GM19468 (cell line): ENCODE measurements around the gene IL13RA1.
"Not testable (repeated sequence)": the region's sequence is repeated elsewhere in the genome, so short reads cannot be mapped to it uniquely, and the experiment has no call there.

Source experiments
- ATAC-seq: cut with Tn5 transposase; IDR thresholded peaks from one replicate; pipeline ENCODE4 v1.9.1; 2021; ENCODE audit warnings: mild to moderate bottlenecking, moderate library complexity, moderate number of reproducible peaks; ENCODE audit not compliant: unreplicated experiment; ENCODE audit errors: extremely low read depth

IL13RA1 gene

DNA sequence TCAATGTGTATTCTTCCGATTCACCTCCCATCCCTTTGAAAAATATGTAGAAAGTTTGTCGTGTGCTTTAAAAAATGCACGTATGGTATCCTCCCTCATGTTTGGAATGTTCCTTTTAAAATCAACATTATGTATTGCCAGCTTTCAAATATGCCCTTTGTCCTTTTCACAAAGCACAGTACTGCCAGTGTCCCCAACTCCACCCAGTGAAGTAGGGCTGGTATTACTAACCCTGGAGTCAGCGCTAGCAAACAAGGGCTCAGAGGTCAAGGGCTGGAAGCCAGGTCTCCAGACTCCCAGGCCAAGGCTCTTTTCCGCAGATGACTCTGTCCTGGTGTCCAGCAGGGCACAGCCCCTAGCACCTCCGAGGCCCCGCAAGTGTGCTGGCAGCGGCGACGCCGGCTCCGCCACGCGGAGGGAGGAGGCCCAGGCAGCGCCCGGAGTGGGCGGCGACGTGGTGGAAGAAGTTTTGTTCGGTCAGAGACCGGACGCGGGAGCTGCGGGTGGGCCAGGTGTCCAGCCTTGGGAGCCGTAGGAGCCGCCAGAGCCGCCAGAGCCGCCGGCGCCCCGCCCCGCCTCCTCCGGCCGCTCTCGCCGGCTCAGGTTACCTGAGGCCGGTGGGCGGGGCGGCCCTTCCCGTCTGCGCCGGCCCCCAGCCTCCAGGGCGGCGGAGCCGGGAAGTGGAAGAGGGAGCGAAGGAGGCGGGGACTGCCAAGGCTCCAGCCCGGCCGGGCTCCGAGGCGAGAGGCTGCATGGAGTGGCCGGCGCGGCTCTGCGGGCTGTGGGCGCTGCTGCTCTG is at the start of gene IL13RA1:
Gene IL13RA1 (plus strand): TSS at position 720 of the 799 bp plus-strand sequence. CDS start 33 bp downstream, at position 753.
- ATAC-seq: no peak

DNA sequence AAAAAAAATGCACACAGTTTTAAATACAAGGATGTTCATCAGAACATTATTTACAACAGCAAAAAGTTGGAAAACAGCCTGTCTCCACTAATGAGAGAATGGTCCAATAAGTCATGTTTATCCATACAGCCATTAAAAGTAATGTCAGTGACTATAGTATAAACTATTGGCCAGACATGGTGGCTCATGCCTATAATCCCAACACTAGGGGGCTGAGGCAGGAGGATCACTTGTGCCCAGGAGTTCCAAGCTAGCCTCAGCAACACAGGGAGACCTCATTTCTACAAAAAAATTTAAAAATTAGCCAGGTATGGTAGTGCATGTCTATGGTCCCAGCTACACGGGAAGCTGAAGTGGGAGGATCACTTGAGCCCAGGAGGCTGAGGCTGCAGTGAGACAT is 48.1 kb upstream of the IL13RA1 start:
- no peak for ATAC-seq

DNA sequence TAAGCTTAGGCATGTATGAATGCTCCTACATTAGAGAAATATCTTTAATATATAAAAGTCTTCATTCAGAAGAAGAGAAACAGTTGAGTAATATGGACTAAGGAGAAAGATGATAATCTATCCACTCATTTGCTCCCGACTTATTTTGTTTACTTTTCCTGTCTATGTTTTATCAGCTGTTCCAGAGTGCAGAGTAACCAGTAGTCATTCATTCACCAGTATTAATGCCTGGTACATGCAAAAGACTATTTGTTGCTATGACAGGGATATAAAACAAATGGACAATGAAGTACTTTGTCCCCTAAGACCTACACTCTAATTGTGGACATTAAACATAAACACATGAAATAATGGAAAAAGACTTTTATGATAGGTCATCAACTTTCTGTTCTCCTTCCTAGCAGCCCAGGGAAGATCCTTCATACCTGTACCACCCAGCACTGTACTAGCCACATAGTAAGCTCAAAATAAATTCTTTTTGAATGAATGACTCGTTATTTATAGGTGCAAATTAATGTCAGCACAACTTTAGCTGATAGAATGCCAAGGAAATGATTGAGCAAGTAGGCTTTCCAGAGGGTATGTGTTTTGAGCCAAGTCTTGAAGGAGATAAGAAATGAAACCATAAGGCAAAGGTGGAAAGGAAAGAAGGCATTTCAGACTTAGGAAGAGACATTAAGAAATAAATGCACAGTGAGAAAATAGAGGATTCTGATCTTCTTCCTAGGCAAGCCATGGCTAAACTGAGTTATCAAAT is 45.0 kb upstream of the IL13RA1 start:
- no peak for ATAC-seq

DNA sequence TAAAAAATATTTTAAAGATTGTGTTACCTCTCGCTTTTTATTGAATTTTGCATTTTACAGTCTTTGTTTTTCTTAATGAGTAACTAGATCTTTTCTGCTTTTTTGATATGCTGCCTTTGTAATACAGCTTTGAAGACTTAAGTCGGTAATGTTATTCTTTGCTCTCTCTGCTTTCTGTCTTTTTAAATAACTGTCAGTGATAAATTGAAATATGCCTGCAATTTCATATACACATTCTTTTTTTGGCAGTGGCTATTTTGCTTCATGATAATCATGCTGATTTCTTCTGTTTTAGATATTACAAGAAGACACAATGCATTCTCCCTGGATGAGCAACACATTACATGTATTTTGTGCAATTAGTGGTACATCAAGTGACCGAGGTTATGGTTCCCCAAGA is 42.0 kb upstream of the IL13RA1 start:
- ATAC-seq: no peak

DNA sequence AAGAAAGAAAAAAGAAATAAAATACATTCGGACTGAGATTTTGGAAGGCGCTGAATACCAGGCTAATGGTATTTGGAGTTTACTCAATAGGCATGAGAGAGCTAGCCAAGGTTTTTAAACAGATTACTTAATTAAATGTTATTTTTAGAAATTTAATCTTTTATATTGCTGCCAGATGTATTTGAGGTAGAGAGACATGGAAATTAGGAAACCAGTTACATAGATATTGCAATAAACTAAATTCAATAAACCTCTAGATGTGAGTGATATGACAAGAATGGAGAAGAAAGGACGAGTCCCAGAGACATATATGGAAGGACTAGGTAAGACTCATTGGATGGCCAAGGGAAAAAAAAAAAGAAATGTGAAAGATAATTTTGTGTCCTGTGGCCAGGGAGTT is 38.5 kb upstream of the IL13RA1 start:
- ATAC-seq: no peak

DNA sequence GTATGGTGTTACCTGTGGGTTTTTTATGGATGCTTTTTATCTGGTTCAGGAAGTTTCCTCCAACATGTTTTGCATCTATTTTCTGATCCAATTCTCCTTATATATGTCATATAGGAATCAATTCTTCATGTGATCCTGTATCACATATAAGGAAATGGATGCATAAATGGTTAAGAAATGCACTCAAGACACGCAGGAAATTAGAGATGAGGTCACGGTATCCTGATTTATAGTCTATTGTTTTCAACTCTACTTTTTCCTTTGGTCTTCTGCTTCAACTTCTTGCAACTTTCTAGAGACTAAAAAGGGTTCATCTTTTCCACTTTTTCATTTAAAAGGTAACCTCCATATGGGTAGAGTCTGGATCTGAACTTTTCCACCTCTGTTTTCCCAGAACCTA is 33.6 kb upstream of the IL13RA1 start:
- no peak for ATAC-seq

DNA sequence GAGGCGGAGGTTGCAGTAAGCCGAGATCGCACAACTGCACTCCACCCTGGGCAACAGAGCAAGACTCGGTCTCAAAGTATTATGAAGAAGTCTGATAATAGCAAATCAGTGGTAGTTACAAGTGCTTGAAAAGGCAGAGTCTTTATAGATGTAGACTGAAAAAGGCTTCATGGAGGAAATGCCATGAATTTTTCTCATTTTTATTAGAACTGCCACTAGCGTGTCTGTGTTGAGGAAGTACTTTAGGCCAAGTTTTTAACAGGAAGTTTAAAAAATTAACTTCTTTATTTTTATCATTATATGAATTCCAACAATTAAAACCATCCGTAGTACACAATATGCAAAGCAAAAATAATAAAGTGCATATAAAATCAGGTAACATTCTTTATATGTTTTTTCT is 32.8 kb upstream of the IL13RA1 start:
- no peak for ATAC-seq

DNA sequence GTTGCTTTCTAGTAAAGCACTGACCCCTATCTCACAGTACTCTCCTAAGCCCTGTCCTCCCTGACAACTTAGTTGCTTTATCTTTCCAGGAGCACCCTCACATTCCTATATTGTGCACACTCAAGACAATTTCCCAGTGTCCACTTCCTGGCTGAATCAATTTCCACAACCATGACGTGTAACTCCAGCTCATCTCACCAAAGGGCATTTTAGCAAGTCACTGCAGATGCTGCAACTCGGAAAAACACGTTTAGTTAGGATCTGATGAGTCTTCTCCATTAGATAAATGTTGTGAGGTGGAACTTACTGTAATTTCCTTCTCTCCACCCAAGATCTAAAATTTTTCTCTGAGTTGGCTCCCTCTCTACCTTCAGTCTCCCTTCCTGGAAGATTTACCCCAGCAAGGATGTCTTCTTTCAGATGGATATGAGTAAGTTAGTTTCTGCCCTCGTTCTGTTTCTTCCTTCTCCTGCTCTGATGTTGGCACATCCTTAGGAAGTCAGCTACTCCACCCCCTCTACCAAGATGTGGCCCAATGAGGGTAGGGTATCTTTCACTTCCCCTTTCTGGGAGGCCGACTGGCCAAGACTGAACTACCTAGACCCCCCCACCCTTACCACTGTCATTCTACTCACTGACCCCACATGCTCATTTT is 28.8 kb upstream of the IL13RA1 start:
- no peak for ATAC-seq

DNA sequence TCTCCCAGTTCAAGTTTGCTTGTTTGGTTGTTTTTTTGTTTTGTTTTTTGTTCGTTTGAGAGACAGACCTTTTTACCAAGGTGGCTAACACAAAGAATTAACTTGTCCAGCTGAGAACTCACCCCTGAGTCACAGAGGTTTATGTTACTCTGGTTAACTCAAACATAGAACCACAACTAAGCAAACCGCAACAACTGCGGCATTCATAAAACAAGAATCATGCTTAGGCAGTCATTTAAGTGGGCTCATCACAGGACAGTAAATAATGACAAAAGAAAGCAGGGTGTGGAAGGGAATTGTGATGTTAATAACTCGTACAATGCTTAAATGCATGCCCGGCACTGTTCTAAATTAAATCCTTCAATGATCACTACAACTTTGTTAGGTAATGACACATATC is 24.7 kb upstream of the IL13RA1 start:
- ATAC-seq: no peak

DNA sequence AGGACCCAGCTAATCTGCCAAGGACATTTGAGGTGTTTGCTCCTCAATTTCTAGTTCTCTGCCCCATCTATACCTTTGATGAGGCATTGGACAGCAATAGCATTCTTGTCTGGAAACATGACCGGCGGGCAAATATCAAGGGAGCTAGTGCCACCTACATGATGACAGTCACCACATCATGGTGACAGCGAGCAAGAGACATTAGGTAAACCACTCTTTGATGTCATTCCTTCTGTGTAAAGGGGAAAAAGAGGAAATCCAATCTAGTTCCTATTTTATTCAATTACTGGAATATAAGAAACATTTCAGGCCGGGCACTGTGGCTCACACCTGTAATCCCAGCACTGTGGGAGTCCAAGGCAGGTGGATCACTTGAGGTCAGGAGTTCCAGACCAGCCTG is 20.7 kb upstream of the IL13RA1 start:
- ATAC-seq: no peak

DNA sequence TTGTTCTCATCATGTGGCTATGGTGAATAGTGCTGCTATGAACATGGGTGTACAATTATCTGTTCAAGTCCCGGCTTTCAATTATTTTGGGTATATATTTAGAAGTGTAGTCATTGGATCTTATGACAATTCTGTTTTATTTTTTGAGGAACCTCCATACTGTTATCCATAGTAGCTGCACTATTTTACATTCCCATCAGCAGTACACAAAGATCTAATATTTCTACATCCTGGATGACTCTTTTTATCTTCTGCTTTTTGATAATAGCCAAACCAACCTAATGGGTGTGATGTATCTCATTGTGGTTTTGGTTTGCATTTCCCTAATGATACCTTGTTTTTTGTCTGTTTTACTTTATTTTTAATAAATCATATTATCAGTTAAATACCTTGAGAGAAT is 12.9 kb upstream of the IL13RA1 start:
- ATAC-seq: no peak

DNA sequence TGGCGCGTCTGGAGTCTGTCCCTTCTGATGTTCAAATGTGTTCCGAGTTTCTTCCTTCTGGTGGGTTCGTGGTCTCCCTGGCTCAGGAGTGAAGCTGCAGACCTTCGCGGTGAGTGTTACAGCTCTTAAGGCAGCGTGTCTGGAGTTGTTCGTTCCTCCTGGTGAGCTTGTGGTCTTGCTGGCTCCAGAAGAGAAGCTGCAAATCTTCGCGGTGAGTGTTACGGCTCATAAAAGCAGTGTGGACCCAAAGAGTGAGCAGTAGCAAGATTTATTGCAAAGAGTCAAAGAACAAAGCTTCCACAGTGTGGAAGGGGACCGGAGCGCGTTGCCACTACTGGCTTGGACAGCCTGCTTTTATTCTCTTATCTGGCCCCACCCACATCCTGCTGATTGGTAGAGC is 11.5 kb upstream of the IL13RA1 start:
- not testable (repeated sequence) for ATAC-seq

DNA sequence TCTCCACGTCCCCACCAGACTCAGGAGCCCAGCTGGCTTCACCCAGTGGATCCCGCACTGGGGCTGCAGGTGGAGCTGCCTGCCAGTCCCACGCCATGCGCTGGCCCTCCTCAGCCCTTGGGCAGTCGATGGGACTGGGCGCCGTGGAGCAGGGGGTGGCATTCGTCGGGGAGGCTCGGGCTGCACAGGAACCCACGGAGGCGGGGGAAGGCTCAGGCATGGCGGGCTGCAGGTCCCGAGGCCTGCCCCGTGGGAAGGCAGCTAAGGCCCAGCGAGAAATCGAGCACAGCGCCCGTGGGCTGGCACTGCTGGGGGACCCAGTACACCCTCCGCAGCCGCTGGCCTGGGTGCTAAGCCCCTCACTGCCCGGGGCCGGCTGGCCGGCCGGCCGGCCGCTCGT is 10.6 kb upstream of the IL13RA1 start:
- not testable (repeated sequence) for ATAC-seq

DNA sequence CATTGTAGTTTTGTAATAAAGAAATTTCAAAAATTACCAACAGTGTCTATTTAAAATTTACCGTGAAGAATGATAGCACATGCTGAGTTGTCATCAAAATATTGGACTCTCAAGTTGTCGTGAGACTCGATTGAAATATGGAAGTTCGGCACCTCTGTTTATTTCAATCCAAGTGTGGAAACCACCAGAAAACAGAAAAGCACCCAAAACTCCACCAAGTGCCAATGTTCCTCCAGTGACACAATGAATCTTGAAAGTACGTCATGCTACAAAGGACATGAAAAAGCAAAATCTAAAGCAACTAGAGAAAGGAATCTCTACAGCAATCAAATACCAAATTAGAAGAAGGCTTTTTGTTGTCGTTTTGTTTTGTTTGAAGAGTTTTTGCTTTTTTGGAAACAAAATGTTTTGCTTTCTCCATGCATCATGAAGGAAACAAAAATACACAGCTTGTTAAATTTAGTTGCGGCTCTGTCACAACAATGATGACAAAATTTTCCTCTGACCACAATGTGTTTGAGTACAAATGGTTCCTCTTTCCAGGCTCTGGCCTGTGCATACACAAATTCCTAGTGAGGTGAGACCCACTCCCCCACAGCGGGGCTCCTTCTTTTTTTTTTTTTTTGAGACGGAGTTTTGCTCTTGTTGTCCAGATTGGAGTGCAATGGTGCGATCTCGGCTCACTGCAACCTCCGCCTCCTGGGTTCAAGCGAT is 9.6 kb upstream of the IL13RA1 start:
- ATAC-seq: no peak

DNA sequence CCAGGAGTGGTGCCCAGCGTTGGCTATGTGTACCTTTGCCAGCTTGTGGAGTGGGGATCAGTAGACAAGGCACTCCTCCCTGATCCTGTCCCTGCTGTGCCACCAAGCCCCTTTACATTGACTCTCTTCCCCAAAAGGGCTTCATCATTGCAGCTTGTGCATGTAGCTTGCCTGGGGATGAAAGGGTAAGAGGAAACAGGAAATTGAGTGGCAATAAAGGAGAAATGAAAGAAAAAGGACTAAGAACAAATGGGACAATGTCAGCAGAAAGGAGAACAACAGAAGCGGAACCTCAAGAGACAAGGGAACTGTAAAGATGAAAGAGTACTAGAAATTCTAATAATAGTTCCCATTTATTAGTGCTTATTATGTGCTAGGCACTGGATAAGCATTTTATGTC is 8.7 kb upstream of the IL13RA1 start:
- no peak for ATAC-seq

DNA sequence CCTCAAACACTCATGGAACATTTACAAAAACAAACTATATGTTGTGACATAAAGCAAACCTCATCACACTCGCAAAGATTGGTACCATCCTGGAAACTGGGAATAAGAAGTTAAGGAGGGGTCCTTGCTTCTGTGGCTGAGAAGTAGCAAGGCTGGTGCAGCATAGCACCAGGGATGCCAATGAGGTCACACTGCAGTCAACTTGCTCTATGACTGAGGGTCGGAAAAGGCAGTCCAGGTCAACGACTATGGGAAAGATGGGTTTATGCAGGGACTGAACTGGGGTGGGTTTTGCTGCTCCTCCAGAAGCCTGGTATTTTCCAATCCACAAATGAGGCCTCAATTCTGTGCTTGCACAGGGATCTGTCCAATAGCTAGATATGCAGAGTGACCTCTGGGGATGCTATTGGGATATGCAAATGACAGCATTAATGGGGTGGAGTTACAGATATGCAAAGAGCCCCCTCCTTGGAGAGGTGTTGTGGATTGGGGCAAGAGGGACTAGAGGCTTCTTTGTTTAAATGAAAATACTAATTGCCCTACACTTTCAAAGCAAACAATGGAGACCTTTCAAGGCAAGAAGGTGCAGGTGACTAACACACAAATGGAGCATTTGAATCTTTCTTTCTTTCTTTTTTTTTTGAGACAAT is 7.2 kb upstream of the IL13RA1 start:
- ATAC-seq: no peak

DNA sequence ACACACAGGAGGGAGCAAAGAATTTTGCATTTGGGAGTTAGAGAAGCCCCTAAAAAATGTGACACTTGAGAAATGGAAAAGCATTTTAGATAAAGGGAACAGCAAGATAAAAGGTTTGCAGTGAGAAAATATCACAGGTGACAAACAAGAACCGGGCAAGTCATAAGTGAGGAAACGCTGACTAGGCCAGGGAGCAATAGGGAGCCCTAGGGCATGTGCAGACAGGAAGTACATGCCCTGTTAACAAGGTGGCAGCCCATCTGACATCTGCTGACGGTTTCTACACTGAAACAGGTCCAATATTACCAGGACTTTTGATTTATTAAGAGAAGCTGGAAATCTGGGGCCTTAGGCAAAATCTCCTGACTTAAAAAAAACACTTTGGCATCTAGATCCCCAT is 4.0 kb upstream of the IL13RA1 start:
- no peak for ATAC-seq

DNA sequence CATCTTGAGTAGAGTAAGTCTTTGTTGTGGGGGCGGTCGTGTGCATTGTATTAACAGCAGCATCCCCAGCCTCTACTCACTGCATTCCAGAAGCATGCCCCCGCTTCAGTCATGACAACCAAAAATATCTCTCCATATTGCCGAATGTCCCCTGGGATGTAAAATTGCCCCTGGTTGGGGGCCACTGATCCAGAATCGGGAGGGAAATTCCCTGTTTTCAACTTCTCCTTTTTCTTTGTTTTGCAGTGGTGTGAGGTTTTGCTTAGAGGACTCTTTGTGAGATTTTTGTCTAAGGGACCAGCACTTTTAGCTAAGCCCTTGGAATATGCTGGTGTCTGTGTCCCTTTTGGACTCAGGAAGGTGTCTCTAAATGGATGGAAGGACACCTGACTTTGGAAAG is 3.0 kb upstream of the IL13RA1 start:
- no peak for ATAC-seq

DNA sequence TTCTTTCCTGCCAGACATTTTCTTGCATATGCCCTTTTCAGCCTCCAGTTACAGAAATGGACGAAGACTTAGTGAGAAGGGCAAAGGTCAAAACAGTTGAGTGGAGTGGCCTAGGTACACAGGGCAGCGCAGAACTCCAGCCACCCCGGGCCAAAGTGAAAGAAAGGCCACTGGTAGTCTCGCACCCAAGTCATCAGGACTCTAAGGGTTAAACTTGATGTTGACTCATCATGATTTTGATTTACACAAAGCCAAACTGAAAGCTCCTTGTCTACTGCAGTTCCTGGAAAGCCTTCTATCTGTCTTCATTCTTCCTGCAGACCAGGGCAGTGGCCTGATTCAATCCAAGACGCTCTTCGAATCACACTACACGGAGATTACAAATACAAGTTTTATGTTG is 2.6 kb upstream of the IL13RA1 start:
- ATAC-seq: no peak

DNA sequence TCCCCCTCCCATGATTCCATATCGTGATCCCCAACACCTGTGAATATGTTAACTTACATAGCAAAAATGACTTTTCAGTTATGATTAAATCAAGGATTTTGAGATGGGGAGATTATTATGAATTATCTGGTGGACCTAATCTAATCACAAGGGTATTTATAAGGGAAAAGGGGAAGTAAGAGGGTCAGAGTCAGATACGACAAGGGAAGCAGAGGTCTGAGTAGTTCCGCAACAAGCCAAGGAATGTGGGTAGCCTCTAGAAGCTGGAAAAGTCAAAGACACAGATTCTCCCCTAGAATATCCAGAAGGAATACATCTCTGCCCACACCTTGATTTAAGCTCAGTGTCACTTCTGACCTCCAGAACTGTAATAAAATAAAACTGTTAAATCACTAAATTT is 1.0 kb upstream of the IL13RA1 start:
- no peak for ATAC-seq
